ENCODE results near the gene RABGAP1L.
"Not testable (repeated sequence)": the region's sequence is repeated elsewhere in the genome, so short reads cannot be mapped to it uniquely, and the experiment has no call there.

The RABGAP1L gene

GRCh38 chr1:174480324-174480723, 321.0 kb downstream of the RABGAP1L start:
- DNase-seq (ENCODE audit: low read depth) = no peak
- no peak overlapping the region for H3K4me3 ChIP-seq (ENCODE audit: low read depth, low read length)
- TF ChIP-seq POLR2A (IDR thresholded peaks at IDR 0.05; ENCODE audit: extremely low read depth, insufficient read length) (no peak), MAX (IDR thresholded peaks at IDR 0.05; ENCODE audit: low read depth, low read length) (no peak)

GRCh38 chr1:174491606-174492005, 332.3 kb downstream of the RABGAP1L start:
- no peak overlapping the region for H3K4me3 ChIP-seq (ENCODE audit: low read depth, low read length)
- no peak for DNase-seq (ENCODE audit: low read depth)
- TF ChIP-seq MYC (IDR thresholded peaks at IDR 0.05; ENCODE audit: low read depth, low read length) = no peak
- TF ChIP-seq MAX (IDR thresholded peaks at IDR 0.05; ENCODE audit: low read depth, low read length) = no peak
- no peak for TF ChIP-seq CTCF (IDR thresholded peaks at IDR 0.05; ENCODE audit: low read depth, low read length)
- TF ChIP-seq POLR2A (IDR thresholded peaks at IDR 0.05; ENCODE audit: extremely low read depth, insufficient read length) = no peak

GRCh38 chr1:174497478-174497877, 338.2 kb downstream of the RABGAP1L start:
- no peak for TF ChIP-seq MAX (IDR thresholded peaks at IDR 0.05; ENCODE audit: low read depth, low read length)
- TF ChIP-seq CTCF (IDR thresholded peaks at IDR 0.05; ENCODE audit: low read depth, low read length) = no peak
- no peak for TF ChIP-seq POLR2A (IDR thresholded peaks at IDR 0.05; ENCODE audit: extremely low read depth, insufficient read length)
- H3K4me3 ChIP-seq (ENCODE audit: low read depth, low read length) = no peak overlapping the region
- no peak for DNase-seq (ENCODE audit: low read depth)

- H3K4me3 ChIP-seq (ENCODE audit: low read depth, low read length); DNase-seq (ENCODE audit: low read depth): not testable (repeated sequence)
Observed at GRCh38 chr1:174516755-174517154, 357.4 kb downstream of the RABGAP1L start.

DNA sequence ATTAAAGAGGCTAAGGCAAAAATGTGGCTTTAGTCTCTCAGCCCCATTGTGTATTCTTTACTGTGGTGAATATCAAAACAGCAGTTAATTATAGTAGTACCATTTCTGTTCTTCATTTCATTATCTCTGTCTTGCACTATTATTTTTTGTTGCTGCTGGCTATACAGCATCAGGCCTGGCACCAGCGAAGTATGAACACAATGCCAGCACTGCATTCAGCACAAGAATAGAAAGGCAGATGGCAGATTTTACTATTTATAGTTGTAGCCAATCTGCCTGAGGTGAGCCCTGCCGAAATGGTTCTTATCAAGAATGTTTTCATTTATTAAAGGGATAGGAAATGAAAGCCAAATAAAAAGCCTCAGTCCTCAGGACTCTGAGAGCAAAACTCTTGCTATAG, 360.5 kb downstream of the RABGAP1L start:
- no peak for DNase-seq (ENCODE audit: low read depth)
- TF ChIP-seq CTCF (IDR thresholded peaks at IDR 0.05; ENCODE audit: low read depth, low read length) = no peak
- no peak overlapping the region for H3K4me3 ChIP-seq (ENCODE audit: low read depth, low read length)

DNA sequence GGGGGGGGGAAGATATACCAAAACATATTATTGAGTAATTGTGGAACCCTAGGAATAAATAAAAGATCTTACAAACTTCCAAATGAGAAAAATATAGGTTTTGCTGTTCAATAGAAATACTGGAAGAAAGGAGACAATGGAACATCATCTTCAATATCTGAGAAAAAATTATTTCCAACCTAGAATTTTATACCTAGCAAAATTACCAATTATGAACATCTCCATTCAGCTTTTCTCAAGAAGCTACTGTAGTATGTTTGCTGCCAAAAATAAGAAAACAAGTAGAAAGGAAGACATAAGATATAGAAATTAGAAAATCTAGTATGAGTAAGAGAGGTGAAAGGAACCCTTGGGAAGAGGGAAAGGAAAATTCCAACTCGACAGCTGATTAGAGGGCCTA, 372.4 kb downstream of the RABGAP1L start:
- no peak overlapping the region for H3K4me3 ChIP-seq (ENCODE audit: low read depth, low read length)
- DNase-seq (ENCODE audit: low read depth) = no peak
- no peak for TF ChIP-seq CTCF (IDR thresholded peaks at IDR 0.05; ENCODE audit: low read depth, low read length)
- no peak for TF ChIP-seq MAX (IDR thresholded peaks at IDR 0.05; ENCODE audit: low read depth, low read length)
- TF ChIP-seq MYC (IDR thresholded peaks at IDR 0.05; ENCODE audit: low read depth, low read length) = no peak
- no peak for TF ChIP-seq POLR2A (IDR thresholded peaks at IDR 0.05; ENCODE audit: extremely low read depth, insufficient read length)

- DNase-seq (ENCODE audit: low read depth) = no peak
- TF ChIP-seq POLR2A (IDR thresholded peaks at IDR 0.05; ENCODE audit: extremely low read depth, insufficient read length) = no peak
- no peak for TF ChIP-seq MYC (IDR thresholded peaks at IDR 0.05; ENCODE audit: low read depth, low read length)
- no peak for TF ChIP-seq MAX (IDR thresholded peaks at IDR 0.05; ENCODE audit: low read depth, low read length)
- TF ChIP-seq CTCF (IDR thresholded peaks at IDR 0.05; ENCODE audit: low read depth, low read length) = no peak
- H3K4me3 ChIP-seq (ENCODE audit: low read depth, low read length) = no peak overlapping the region
Observed at GRCh38 chr1:174534789-174535188, 375.5 kb downstream of the RABGAP1L start.
